Upper lobe of left lung (tissue), 4 donors: Measurements from ENCODE around the gene LDB2.

Experiments used
- CTCF ChIP-seq, 6 experiments: fragments of 450-650 bp in 4 of 6; fragments of 200-600 bp in 2 of 6; sonication (generic) in 2 of 6; IDR thresholded peaks; one replicate each; pipeline ENCODE4 v1.5.1; 2016 to 2019; ENCODE audit warnings: antibody characterized with exemption in 6 of 6
- POLR2A ChIP-seq, 4 donors: fragments of 450-650 bp; IDR thresholded peaks; one replicate each; pipeline ENCODE4 v1.5.1; 2016 to 2017; ENCODE audit warnings: antibody characterized with exemption in 4 of 4, mild to moderate bottlenecking in 2 of 4
- POLR2AphosphoS5 ChIP-seq, 2 donors: sonication (generic); formaldehyde crosslinking; IDR thresholded peaks; one replicate each; pipeline ENCODE4 v1.5.1; 2017; ENCODE audit warnings: antibody characterized with exemption in 2 of 2

DNA sequence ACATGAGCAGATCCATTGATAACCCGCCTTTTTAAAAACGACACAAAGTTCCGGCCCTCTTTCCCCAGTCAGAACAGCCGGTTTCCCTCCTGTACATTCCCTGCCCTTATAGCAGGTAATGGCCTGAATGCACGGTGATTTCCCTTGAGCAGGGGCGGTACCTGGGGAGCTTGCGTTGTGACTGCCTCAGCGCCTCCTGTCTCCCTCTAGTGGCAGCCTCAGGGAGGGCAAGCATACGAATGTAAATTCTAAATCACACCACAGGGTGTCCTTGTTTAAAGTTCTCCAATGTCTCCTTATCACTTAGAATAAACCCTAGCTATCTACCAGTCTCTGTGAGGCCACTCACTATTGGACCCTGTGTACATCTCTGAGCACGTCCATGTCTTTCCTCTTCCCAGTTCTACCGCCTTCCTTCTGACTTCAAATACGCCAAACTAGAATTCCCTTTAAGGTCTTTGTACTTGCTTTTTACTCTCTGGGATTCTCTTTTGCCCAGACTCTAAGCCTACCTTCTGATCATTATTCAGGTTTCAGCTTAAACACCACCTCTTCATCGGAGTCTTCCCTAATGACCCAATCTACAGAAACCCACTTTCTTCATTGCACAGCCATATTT, 18.4 kb upstream of the LDB2 start:
- TF ChIP-seq CTCF (IDR thresholded peaks at IDR 0.05), result peak; percentile 50 to 63 (median 52)
- no peak for TF ChIP-seq POLR2AphosphoS5 (IDR thresholded peaks at IDR 0.05)
- TF ChIP-seq POLR2A (IDR thresholded peaks at IDR 0.05), result no peak
